WTC11 (cell line): Measurements from ENCODE around the gene TM4SF1. TPM values are rescaled to one million over a fixed set of nuclear protein-coding genes. Genes with fewer than 3 reads are reported as not detected.

ENCODE experiments used
- ATAC-seq: fragments of 200-7000 bp; cut with Tn5 transposase; 2 replicates; pipeline ENCODE4 v1.10.0; 2021; ENCODE audit warnings: mild to moderate bottlenecking, moderate library complexity
- CTCF ChIA-PET: fragments of 300-600 bp; sonication (Branson Sonifier 250); formaldehyde crosslinking; loops from one replicate; lab custom pipeline; 2021; ENCODE audit warnings: antibody characterized with exemption; lab: Charles Lee
- POLR2A ChIA-PET: fragments of 350-600 bp; sonication (Branson Sonifier 250); formaldehyde crosslinking; loops from one replicate; lab custom pipeline; 2021; ENCODE audit warnings: antibody characterized with exemption; lab: Charles Lee
- DNase-seq: peaks from one replicate; pipeline ENCODE4 v3.0.0; 2021; ENCODE audit warnings: low spot score
- H3K27ac Mint-ChIP-seq: 2 replicates; pipeline ENCODE4 v1.8.0; 2021; ENCODE audit warnings: mixed read lengths
- H3K27me3 Mint-ChIP-seq: 2 replicates; pipeline ENCODE4 v1.8.0; 2021; ENCODE audit warnings: low read depth, mild to moderate bottlenecking, moderate library complexity, mixed read lengths
- H3K36me3 Mint-ChIP-seq: 2 replicates; pipeline ENCODE4 v1.8.0; 2021; ENCODE audit warnings: mixed read lengths
- H3K4me1 Mint-ChIP-seq: 2 replicates; pipeline ENCODE4 v1.8.0; 2022; ENCODE audit warnings: mixed read lengths
- H3K4me3 Mint-ChIP-seq: 2 replicates; pipeline ENCODE4 v1.8.0; 2021; ENCODE audit warnings: mild to moderate bottlenecking, moderate library complexity, mixed read lengths
- H3K9me3 Mint-ChIP-seq: 2 replicates; pipeline ENCODE4 v1.8.0; 2021; ENCODE audit warnings: mixed read lengths
- ATF2 ChIP-seq: sonication (generic); formaldehyde crosslinking; IDR thresholded peaks from 2 replicates; pipeline ENCODE4 v1.8.1; 2022; ENCODE audit warnings: low read depth, missing genetic modification reagents, borderline replicate concordance
- CBFB ChIP-seq: sonication (generic); formaldehyde crosslinking; IDR thresholded peaks from 2 replicates; pipeline ENCODE4 v1.8.1; 2022; ENCODE audit warnings: mild to moderate bottlenecking, low read depth, missing genetic modification reagents
- CREM ChIP-seq: sonication (generic); formaldehyde crosslinking; IDR thresholded peaks from 2 replicates; pipeline ENCODE4 v1.8.1; 2022; ENCODE audit warnings: mild to moderate bottlenecking, missing genetic modification reagents, moderate library complexity
- E2F4 ChIP-seq: sonication (generic); formaldehyde crosslinking; IDR thresholded peaks from 2 replicates; pipeline ENCODE4 v1.8.1; 2022; ENCODE audit warnings: low read depth, mild to moderate bottlenecking, moderate library complexity, missing genetic modification reagents, borderline replicate concordance
- ETV6 ChIP-seq: sonication (generic); formaldehyde crosslinking; IDR thresholded peaks from 2 replicates; pipeline ENCODE4 v1.8.1; 2022; ENCODE audit warnings: mild to moderate bottlenecking, missing genetic modification reagents
- FOXP4 ChIP-seq: sonication (generic); formaldehyde crosslinking; IDR thresholded peaks from 2 replicates; pipeline ENCODE4 v1.8.0; 2022; ENCODE audit warnings: mild to moderate bottlenecking, missing genetic modification reagents
- GABPB1 ChIP-seq: sonication (generic); formaldehyde crosslinking; IDR thresholded peaks from 2 replicates; pipeline ENCODE4 v1.8.1; 2023; ENCODE audit warnings: mild to moderate bottlenecking, missing genetic modification reagents
- HMGXB4 ChIP-seq: sonication (generic); formaldehyde crosslinking; IDR thresholded peaks from 2 replicates; pipeline ENCODE4 v1.8.1; 2023; ENCODE audit warnings: mild to moderate bottlenecking, moderate library complexity, missing genetic modification reagents
- IRF2 ChIP-seq: sonication (generic); formaldehyde crosslinking; IDR thresholded peaks from 2 replicates; pipeline ENCODE4 v1.8.0; 2022; ENCODE audit warnings: low read depth, missing genetic modification reagents, borderline replicate concordance
- JAZF1 ChIP-seq: fragments of 250-450 bp; sonication (Bioruptor Pico); IDR thresholded peaks from 2 replicates; pipeline ENCODE4 v1.9.0; 2021; ENCODE audit warnings: moderate library complexity, mild to moderate bottlenecking, inconsistent platforms
- PRDM15 ChIP-seq: sonication (generic); formaldehyde crosslinking; IDR thresholded peaks from 2 replicates; pipeline ENCODE4 v1.8.0; 2022; ENCODE audit warnings: missing genetic modification reagents
- RORB ChIP-seq: fragments of 250-450 bp; sonication (Bioruptor Pico); IDR thresholded peaks from 2 replicates; pipeline ENCODE4 v1.9.0; 2021; ENCODE audit warnings: mild to moderate bottlenecking
- SP1 ChIP-seq: sonication (generic); formaldehyde crosslinking; conservative IDR thresholded peaks from 2 replicates; pipeline ENCODE4 v1.8.1; 2022; ENCODE audit warnings: missing genetic modification reagents
- ZNF121 ChIP-seq: sonication (generic); formaldehyde crosslinking; IDR thresholded peaks from 2 replicates; pipeline ENCODE4 v1.8.0; 2023; ENCODE audit warnings: missing genetic modification reagents
- ZNF138 ChIP-seq: sonication (generic); formaldehyde crosslinking; conservative IDR thresholded peaks from 2 replicates; pipeline ENCODE4 v1.8.1; 2022; ENCODE audit warnings: mild to moderate bottlenecking, moderate library complexity, missing genetic modification reagents
- ZNF232 ChIP-seq: sonication (generic); formaldehyde crosslinking; IDR thresholded peaks from 2 replicates; pipeline ENCODE4 v1.8.0; 2022; ENCODE audit warnings: mild to moderate bottlenecking, missing genetic modification reagents
- ZNF281 ChIP-seq: sonication (generic); formaldehyde crosslinking; IDR thresholded peaks from 2 replicates; pipeline ENCODE4 v1.8.0; 2023; ENCODE audit warnings: mild to moderate bottlenecking, missing genetic modification reagents
- total RNA-seq: library from RNA; stranded (reverse); gene quantifications from 3 replicates; pipeline ENCODE4 v1.2.3, GENCODE V29; 2021

Gene TM4SF1
- total RNA-seq, 1 experiment from 2014 or later, result 0.90 TPM

GRCh38 chr3:149384911-149385321 is 7.5 kb upstream of the TM4SF1 start:
- POLR2A ChIA-PET, result no interaction called here
- TF ChIP-seq ETV6 (CRISPR knock-in tag) (no peak), GABPB1 (CRISPR knock-in tag) (peak; percentile 42; the same call in 1 of the 2 replicates)
- TF ChIP-seq, all 79 proteins: peak for 1
- H3K27ac Mint-ChIP-seq, result no peak overlapping the region
- peaks cover 8% of the 10 kb centered on the region; the same call in 1 of the 2 replicates for H3K9me3 Mint-ChIP-seq
- H3K4me3 Mint-ChIP-seq, result no peak overlapping the region
- H3K36me3 Mint-ChIP-seq, result no peaks in the 10 kb centered on the region; the same call in 1 of the 2 replicates
- DNase-seq, result no peak
- ATAC-seq, result no peak
- H3K27me3 Mint-ChIP-seq, result no peaks in the 10 kb centered on the region
- CTCF ChIA-PET, result interaction anchor here (1.2 kb wide), 1 partner anchor 95 kb away, joined by 3 read pairs; no protein-coding TSS in a partner anchor
- no peaks in the 10 kb centered on the region; the same call in 1 of the 2 replicates for H3K4me1 Mint-ChIP-seq

- ChIA-PET CTCF (interaction anchor here (1.2 kb wide), 1 partner anchor 95 kb away, joined by 3 read pairs; no protein-coding TSS in a partner anchor), POLR2A (no interaction called here)
- Mint-ChIP-seq H3K36me3 (peaks cover 7% of the 10 kb centered on the region), H3K9me3 (peaks cover 13% of the 10 kb centered on the region), H3K27me3 (no peaks in the 10 kb centered on the region; the same call in 1 of the 2 replicates), H3K4me1 (no peaks in the 10 kb centered on the region; the same call in 1 of the 2 replicates), H3K27ac (no peak overlapping the region)
- DNase-seq, result no peak
- ATAC-seq, result no peak
- TF ChIP-seq HMGXB4 (CRISPR knock-in tag), result no peak
- TF ChIP-seq CBFB, result no peak
- no peak for TF ChIP-seq JAZF1
- no peak for TF ChIP-seq ZNF281 (CRISPR knock-in tag)
- no peak for TF ChIP-seq PRDM15 (CRISPR knock-in tag)
- TF ChIP-seq, all 79 proteins: peak for 0
- H3K4me3 Mint-ChIP-seq, result no peak overlapping the region
These were observed 6.7 kb upstream of the TM4SF1 start for GRCh38 chr3:149384167-149384566.

GRCh38 chr3:149383703-149384102 is 6.3 kb upstream of the TM4SF1 start:
- H3K36me3 Mint-ChIP-seq, result peaks cover 12% of the 10 kb centered on the region
- H3K4me3 Mint-ChIP-seq, result no peak overlapping the region
- ChIA-PET POLR2A (no interaction called here), CTCF (no interaction called here)
- no peak overlapping the region for H3K27ac Mint-ChIP-seq
- ATAC-seq (no peak), DNase-seq (no peak)
- H3K9me3 Mint-ChIP-seq, result peaks cover 18% of the 10 kb centered on the region
- H3K4me1 Mint-ChIP-seq, result no peaks in the 10 kb centered on the region; the same call in 1 of the 2 replicates
- no peaks in the 10 kb centered on the region; the same call in 1 of the 2 replicates for H3K27me3 Mint-ChIP-seq
- no peak for TF ChIP-seq SP1 (CRISPR knock-in tag)
- TF ChIP-seq CREM (CRISPR knock-in tag), result no peak
- no peak for TF ChIP-seq ATF2 (CRISPR knock-in tag)
- TF ChIP-seq ZNF232, result no peak
- no peak for TF ChIP-seq IRF2 (CRISPR knock-in tag)
- TF ChIP-seq ZNF121, result no peak
- TF ChIP-seq E2F4 (CRISPR knock-in tag), result no peak
- TF ChIP-seq FOXP4 (CRISPR knock-in tag), result no peak
- TF ChIP-seq ZNF138 (CRISPR knock-in tag), result no peak
- TF ChIP-seq RORB, result no peak
